A673 (cell line): Measurements from ENCODE around the gene NBEAL1.

Experiments used
- EZH2 ChIP-seq: fragments of 200-600 bp; sonication (generic); IDR thresholded peaks from 2 replicates; pipeline ENCODE4 v1.6.1; 2017; ENCODE audit warnings: borderline replicate concordance, low read depth, mild to moderate bottlenecking, mixed read lengths, antibody characterized with exemption, low read length; ENCODE audit not compliant: poor library complexity, severe bottlenecking
- TF ChIP-seq, protein P1 (sequence below): fragments of 300-800, 200-600 bp; sonication (generic); conservative IDR thresholded peaks from 2 replicates; pipeline ENCODE4 v1.5.1; 2017; ENCODE audit warnings: low read depth, mild to moderate bottlenecking, antibody characterized with exemption, low read length, moderate library complexity, mixed read lengths

DNA sequence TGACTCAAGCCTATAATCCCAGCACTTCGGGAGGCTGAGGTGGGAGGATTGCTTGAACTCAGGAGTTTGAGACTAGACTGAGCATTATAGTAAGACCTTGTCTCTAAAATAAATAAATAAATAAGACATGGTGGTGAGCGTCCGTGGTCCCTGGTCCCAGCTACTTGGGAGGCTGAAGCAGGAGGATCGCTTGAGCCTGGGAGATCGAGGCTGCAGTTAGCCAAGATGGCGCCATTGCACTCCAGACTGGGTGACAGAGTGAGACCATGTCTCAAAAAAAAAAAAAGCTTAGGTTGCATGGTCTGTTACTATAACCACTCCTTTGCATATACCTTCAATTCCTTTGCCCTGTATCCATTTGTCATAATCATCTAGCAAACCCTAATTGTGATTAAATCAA is 227.8 kb downstream of the NBEAL1 start:
- TF ChIP-seq, protein P1, sequence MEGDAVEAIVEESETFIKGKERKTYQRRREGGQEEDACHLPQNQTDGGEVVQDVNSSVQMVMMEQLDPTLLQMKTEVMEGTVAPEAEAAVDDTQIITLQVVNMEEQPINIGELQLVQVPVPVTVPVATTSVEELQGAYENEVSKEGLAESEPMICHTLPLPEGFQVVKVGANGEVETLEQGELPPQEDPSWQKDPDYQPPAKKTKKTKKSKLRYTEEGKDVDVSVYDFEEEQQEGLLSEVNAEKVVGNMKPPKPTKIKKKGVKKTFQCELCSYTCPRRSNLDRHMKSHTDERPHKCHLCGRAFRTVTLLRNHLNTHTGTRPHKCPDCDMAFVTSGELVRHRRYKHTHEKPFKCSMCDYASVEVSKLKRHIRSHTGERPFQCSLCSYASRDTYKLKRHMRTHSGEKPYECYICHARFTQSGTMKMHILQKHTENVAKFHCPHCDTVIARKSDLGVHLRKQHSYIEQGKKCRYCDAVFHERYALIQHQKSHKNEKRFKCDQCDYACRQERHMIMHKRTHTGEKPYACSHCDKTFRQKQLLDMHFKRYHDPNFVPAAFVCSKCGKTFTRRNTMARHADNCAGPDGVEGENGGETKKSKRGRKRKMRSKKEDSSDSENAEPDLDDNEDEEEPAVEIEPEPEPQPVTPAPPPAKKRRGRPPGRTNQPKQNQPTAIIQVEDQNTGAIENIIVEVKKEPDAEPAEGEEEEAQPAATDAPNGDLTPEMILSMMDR, result no peak
- TF ChIP-seq EZH2, result no peak
